H7 (cell line): Measurements from ENCODE around the gene APOC4. TPM values are rescaled to one million over a fixed set of nuclear protein-coding genes. Genes with fewer than 3 reads are reported as not detected.
"Not testable (repeated sequence)": the region's sequence is repeated elsewhere in the genome, so short reads cannot be mapped to it uniquely, and the experiment has no call there.

Experiments used
- DNase-seq: peaks from one replicate; pipeline ENCODE4 v3.0.0; 2012
- H3K27me3 ChIP-seq: 2 replicates; pipeline ENCODE4 v1.6.0; 2011; ENCODE audit warnings: mild to moderate bottlenecking, low read length; ENCODE audit not compliant: control insufficient read depth, insufficient read depth
- H3K36me3 ChIP-seq: replicated peaks from 2 replicates; pipeline ENCODE4 v1.5.1; 2011; ENCODE audit warnings: low read length; ENCODE audit not compliant: control insufficient read depth, insufficient read depth
- H3K4me3 ChIP-seq: 2 replicates; pipeline ENCODE4 v1.5.1; 2011; ENCODE audit warnings: low read depth, mild to moderate bottlenecking, control low read depth, low read length, moderate library complexity; ENCODE audit not compliant: insufficient read depth
- total RNA-seq: library from RNA; depleted of rRNA; stranded (reverse); fragments of >200 nt; shearing (Covaris generic); gene quantifications from 2 replicates; pipeline ENCODE4 v1.2.3, GENCODE V29; 2014

APOC4 gene
- total RNA-seq, 1 experiment from 2014 or later: not detected

DNA sequence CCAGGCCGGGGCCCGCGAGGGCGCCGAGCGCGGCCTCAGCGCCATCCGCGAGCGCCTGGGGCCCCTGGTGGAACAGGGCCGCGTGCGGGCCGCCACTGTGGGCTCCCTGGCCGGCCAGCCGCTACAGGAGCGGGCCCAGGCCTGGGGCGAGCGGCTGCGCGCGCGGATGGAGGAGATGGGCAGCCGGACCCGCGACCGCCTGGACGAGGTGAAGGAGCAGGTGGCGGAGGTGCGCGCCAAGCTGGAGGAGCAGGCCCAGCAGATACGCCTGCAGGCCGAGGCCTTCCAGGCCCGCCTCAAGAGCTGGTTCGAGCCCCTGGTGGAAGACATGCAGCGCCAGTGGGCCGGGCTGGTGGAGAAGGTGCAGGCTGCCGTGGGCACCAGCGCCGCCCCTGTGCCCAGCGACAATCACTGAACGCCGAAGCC is 33.2 kb upstream of the APOC4 start:
- Histone ChIP-seq H3K36me3 (peaks cover 12% of the 10 kb centered on the region), H3K4me3 (no peak overlapping the region), H3K27me3 (no peaks in the 10 kb centered on the region)
- DNase-seq: peak; percentile 55

DNA sequence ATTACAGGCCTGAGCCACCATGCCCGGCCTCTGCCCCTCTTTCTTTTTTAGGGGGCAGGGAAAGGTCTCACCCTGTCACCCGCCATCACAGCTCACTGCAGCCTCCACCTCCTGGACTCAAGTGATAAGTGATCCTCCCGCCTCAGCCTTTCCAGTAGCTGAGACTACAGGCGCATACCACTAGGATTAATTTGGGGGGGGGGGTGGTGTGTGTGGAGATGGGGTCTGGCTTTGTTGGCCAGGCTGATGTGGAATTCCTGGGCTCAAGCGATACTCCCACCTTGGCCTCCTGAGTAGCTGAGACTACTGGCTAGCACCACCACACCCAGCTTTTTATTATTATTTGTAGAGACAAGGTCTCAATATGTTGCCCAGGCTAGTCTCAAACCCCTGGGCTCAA is 32.3 kb upstream of the APOC4 start:
- Histone ChIP-seq H3K36me3 (peaks cover 12% of the 10 kb centered on the region), H3K4me3 (no peak overlapping the region), H3K27me3 (no peaks in the 10 kb centered on the region)
- peak; percentile 13 for DNase-seq

DNA sequence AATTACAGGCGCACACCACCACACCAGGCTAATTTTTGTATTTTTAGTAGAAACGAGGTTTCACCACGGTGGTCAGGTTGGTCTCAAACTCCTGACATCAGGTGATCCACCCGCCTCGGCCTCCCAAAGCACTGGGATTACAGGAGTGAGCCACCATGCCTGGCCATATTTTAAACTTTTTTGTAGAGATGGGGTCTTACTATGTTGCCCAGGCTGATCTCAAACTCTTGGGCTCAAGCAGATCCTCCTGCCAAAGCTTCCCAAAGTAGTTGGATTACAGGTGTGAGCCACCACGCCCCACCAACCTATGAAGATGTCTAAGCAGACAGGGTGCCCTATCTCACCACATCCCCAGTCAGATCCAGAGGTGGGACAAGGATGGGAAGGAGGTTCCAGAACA is 30.1 kb upstream of the APOC4 start:
- not testable (repeated sequence) for H3K4me3 ChIP-seq, H3K27me3 ChIP-seq
- peak; percentile 15 for DNase-seq
- H3K36me3 ChIP-seq: peaks cover 12% of the 10 kb centered on the region

DNA sequence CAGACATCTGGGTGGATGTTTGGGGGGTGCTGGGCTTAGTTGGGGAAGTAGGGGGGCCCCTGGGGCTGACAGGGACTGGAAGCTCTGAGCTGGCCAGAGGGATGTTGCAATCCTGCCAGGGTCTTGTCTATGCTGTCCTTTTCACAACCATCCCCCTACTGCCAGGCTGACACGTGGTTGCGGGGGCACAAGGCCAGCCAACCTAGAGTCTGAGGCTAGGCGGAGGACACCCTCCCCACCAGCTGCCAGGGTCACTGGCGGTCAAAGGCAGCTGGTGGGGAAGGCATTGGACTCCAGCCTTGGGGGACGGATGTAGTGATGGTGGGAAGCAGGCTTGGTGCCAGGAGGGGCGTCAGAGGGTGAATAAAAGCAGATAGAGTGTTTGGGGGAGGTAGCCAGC is 29.2 kb upstream of the APOC4 start:
- Histone ChIP-seq H3K4me3 (no peak overlapping the region), H3K27me3 (no peaks in the 10 kb centered on the region), H3K36me3 (peaks cover 4% of the 10 kb centered on the region)
- peak; percentile 24 for DNase-seq

- peak; percentile 41 for DNase-seq
- not testable (repeated sequence) for H3K27me3 ChIP-seq, H3K36me3 ChIP-seq
- peak overlapping the region; percentile 61 for H3K4me3 ChIP-seq
These were observed 28.3 kb upstream of the APOC4 start for GRCh38 chr19:44913512-44914432.

DNA sequence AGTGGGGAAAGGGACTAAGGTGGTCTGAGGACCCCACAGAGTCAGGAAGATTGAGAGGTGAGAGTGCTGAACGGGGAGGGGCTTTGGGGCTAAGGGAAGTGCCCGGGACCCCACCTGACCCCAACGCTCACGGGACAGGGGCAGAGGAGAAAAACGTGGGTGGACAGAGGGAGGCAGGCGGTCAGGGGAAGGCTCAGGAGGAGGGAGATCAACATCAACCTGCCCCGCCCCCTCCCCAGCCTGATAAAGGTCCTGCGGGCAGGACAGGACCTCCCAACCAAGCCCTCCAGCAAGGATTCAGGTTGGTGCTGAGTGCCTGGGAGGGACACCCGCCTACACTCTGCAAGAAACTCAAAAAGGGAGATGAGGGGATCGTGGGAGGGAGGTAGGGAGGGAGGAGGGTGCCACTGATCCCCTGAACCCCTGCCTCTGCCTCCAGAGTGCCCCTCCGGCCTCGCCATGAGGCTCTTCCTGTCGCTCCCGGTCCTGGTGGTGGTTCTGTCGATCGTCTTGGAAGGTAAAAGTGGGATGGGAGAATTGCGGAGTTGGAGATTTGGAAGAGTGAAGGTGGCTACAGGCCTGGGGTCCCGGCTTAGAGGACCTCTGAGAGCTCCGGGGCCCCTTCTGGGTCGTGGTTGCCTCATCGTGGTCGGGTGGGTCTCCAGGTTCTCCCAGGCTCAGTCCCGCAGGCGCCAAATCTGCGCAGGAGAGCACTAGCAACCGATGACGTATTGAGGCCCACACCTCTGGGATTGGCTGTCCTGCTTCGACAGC is 27.4 kb upstream of the APOC4 start, which contains the start of gene APOC1:
Gene APOC1, plus strand, starts transcription at position 176 of the 774 bp plus-strand sequence. Its CDS starts 284 bp downstream, at position 460.
- not testable (repeated sequence) for H3K36me3 ChIP-seq, H3K27me3 ChIP-seq
- peak; percentile 96 for DNase-seq
- H3K4me3 ChIP-seq: peak within 1 kb of the TSS; percentile 61

DNA sequence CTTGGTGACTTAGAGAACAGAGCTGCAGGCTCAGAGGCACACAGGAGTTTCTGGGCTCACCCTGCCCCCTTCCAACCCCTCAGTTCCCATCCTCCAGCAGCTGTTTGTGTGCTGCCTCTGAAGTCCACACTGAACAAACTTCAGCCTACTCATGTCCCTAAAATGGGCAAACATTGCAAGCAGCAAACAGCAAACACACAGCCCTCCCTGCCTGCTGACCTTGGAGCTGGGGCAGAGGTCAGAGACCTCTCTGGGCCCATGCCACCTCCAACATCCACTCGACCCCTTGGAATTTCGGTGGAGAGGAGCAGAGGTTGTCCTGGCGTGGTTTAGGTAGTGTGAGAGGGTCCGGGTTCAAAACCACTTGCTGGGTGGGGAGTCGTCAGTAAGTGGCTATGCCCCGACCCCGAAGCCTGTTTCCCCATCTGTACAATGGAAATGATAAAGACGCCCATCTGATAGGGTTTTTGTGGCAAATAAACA is 17.8 kb upstream of the APOC4 start:
- no peaks in the 10 kb centered on the region; the same call in 1 of the 2 replicates for H3K36me3 ChIP-seq
- H3K4me3 ChIP-seq: no peak overlapping the region
- no peaks in the 10 kb centered on the region for H3K27me3 ChIP-seq
- DNase-seq: peak; percentile 7

GRCh38 chr19:44925114-44925891 is 16.7 kb upstream of the APOC4 start:
- Histone ChIP-seq H3K36me3 (no peaks in the 10 kb centered on the region), H3K27me3 (no peaks in the 10 kb centered on the region), H3K4me3 (no peak overlapping the region)
- DNase-seq: peak; percentile 19

- DNase-seq: peak; percentile 48
These were observed 15.6 kb upstream of the APOC4 start for GRCh38 chr19:44926245-44927077.

GRCh38 chr19:44927746-44928145 is 14.3 kb upstream of the APOC4 start:
- H3K36me3 ChIP-seq: no peaks in the 10 kb centered on the region
- DNase-seq: no peak

More at GRCh38 chr19:44926245-44927077, 15.6 kb upstream of the APOC4 start:
- H3K27me3 ChIP-seq, H3K36me3 ChIP-seq: not testable (repeated sequence)
- H3K4me3 ChIP-seq: peak overlapping the region; percentile 30

GRCh38 chr19:44930088-44930487 is 11.9 kb upstream of the APOC4 start:
- Histone ChIP-seq H3K4me3 (no peak overlapping the region), H3K36me3 (no peaks in the 10 kb centered on the region), H3K27me3 (no peaks in the 10 kb centered on the region)
- DNase-seq: no peak

More at GRCh38 chr19:44927746-44928145, 14.3 kb upstream of the APOC4 start:
- Histone ChIP-seq H3K27me3 (no peaks in the 10 kb centered on the region), H3K4me3 (no peak overlapping the region)

DNA sequence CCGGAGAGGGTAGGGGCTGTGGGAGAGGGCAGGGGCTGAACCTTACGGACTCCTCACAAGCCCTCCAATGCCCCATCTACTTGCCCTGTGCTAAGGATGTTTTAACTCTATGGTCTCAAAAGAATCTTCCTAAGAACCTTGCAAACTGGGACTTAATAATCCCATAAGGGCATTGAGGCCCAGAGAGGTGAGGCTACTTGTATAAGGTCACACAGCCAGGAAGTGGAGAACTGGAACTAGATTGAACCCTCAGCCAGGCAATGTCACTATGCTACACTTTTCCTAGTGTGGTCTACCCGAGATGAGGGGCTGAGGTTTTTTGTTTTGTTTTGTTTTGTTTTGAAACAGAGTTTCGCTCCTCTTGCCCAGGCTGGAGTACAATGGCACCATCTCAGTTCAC is 10.5 kb upstream of the APOC4 start:
- no peak for DNase-seq
- H3K4me3 ChIP-seq: no peak overlapping the region
- no peaks in the 10 kb centered on the region for H3K36me3 ChIP-seq
- no peaks in the 10 kb centered on the region for H3K27me3 ChIP-seq

GRCh38 chr19:44939668-44940067 is 2.4 kb upstream of the APOC4 start:
- no peak for DNase-seq
- no peak overlapping the region for H3K4me3 ChIP-seq
- H3K36me3 ChIP-seq: no peaks in the 10 kb centered on the region

More at GRCh38 chr19:44939668-44940067, 2.4 kb upstream of the APOC4 start:
- no peaks in the 10 kb centered on the region for H3K27me3 ChIP-seq
